ENCODE results near the gene FER.
A peak's percentile ranks its signal among the peaks of the same experiment; 100 is the strongest.

The FER gene

DNA sequence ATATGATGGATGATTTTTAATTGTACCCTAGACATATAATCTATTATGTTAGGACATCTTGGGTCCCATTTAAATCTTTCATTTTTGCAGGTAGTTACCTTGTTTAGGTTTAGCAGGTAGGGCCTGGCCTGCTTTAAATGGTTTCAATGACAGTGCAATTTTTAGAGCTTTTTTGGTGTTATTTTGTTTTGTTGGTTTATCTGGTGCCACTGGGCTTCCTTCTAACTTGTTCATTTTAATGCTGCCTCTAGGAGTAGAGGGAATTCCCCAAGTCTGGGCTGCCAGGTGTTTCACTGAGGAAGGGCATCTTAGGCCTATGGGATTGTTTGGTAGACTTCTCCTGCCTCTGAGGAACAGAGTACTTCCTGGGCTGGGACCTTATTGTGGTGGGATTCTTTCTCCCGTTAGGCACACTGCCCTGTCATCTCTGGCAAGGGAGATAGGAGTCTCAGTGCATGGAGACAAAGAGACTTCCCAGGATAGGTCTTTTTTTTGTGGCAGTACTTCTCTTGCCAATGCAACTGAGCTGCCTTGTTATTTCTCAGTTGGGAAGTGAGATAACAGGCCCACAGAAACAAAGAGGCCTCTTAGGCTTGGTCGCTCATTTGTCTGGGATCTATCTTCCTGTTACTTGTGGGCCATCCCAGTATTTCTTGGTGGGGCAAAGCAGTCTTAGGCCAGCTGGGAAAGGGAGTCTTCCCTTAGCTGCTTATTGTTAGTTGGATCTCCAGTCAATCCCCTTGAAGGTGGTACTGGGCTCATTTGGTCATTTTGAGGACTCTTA is 282.9 kb downstream of the FER start:
- no peak overlapping the region for H3K4ac ChIP-seq (ENCODE audit: low read depth, low read length)
- no peaks in the 10 kb centered on the region for H3K79me1 ChIP-seq (ENCODE audit: low read length)
- no peaks in the 10 kb centered on the region for H3K36me3 ChIP-seq (ENCODE audit: control insufficient read depth, insufficient read depth, low read length)
- WGBS (ENCODE audit: extremely low coverage, insufficient coverage, low lambda C conversion rate) = no CpG with 5 or more reads among the region's 2 CpGs
- no peak overlapping the region for H3K9ac ChIP-seq (ENCODE audit: low read length)
- DNase-seq = peak; percentile 73
- H3K79me2 ChIP-seq (ENCODE audit: control insufficient read depth, insufficient read depth, low read length) = no peaks in the 10 kb centered on the region
- H3K4me1 ChIP-seq (ENCODE audit: control insufficient read depth, low read depth, low read length) = peaks cover 4% of the 10 kb centered on the region
- H2AK5ac ChIP-seq (ENCODE audit: low read length) = no peak overlapping the region
- H3K4me3 ChIP-seq (ENCODE audit: low read length) = no peak overlapping the region
- peak overlapping the region; percentile 55 for H3K27ac ChIP-seq (ENCODE audit: low read depth, low read length)
- H3K4me2 ChIP-seq (ENCODE audit: low read length) = no peak overlapping the region
- peak overlapping the region; percentile 79 for H3K18ac ChIP-seq (ENCODE audit: low read length)
- H3K23ac ChIP-seq (ENCODE audit: low read length) = peak overlapping the region; percentile 50
- H2BK15ac ChIP-seq (replicated peaks; ENCODE audit: low read depth) = no peak overlapping the region
- no peak overlapping the region for H2BK5ac ChIP-seq (ENCODE audit: low read length)
- H2BK120ac ChIP-seq (ENCODE audit: low read depth, low read length) = no peak overlapping the region
- no peak overlapping the region for H4K5ac ChIP-seq (ENCODE audit: low read length)
- no peaks in the 10 kb centered on the region for H3K27me3 ChIP-seq (ENCODE audit: insufficient read depth, low read length, poor library complexity)
- no peak overlapping the region for H4K8ac ChIP-seq (ENCODE audit: low read depth, low read length)
- H3K56ac ChIP-seq (ENCODE audit: low read length) = no peak overlapping the region

DNA sequence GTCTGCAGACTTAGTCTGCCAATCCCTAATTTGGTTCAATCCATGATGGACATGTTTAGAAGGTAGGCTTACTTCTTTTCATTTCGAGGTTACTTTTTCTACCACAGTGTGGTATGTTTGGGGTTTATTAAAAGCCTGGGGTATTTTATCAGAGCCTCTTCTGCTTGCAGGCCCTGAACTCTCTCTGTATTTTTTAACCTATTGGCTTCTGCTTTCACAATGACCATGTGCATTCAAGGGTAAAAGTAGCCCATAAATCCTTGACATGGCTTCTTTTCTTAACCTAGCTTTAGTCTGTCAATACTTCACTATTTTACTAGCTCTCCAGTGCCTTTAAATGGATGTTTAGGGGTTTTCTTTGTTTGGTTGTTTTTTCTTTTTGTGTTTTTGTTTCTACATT is 286.6 kb downstream of the FER start:
- no peak overlapping the region for H2AK5ac ChIP-seq (ENCODE audit: low read length)
- no peak overlapping the region for H3K4me2 ChIP-seq (ENCODE audit: low read length)
- no peak overlapping the region for H4K5ac ChIP-seq (ENCODE audit: low read length)
- H3K36me3 ChIP-seq (ENCODE audit: control insufficient read depth, insufficient read depth, low read length) = no peaks in the 10 kb centered on the region
- H3K4ac ChIP-seq (ENCODE audit: low read depth, low read length) = no peak overlapping the region
- H3K79me2 ChIP-seq (ENCODE audit: control insufficient read depth, insufficient read depth, low read length) = no peaks in the 10 kb centered on the region
- H2BK15ac ChIP-seq (replicated peaks; ENCODE audit: low read depth) = no peak overlapping the region
- DNase-seq = no peak
- no peak overlapping the region for H3K4me3 ChIP-seq (ENCODE audit: low read length)
- no peak overlapping the region for H2BK5ac ChIP-seq (ENCODE audit: low read length)
- H4K8ac ChIP-seq (ENCODE audit: low read depth, low read length) = no peak overlapping the region
- H3K79me1 ChIP-seq (ENCODE audit: low read length) = no peaks in the 10 kb centered on the region
- no CpG with 5 or more reads among the region's 1 CpG for WGBS (ENCODE audit: extremely low coverage, insufficient coverage, low lambda C conversion rate)
- H3K18ac ChIP-seq (ENCODE audit: low read length) = no peak overlapping the region
- no peak overlapping the region for H3K9ac ChIP-seq (ENCODE audit: low read length)
- H3K4me1 ChIP-seq (ENCODE audit: control insufficient read depth, low read depth, low read length) = peaks cover 4% of the 10 kb centered on the region
- H3K27me3 ChIP-seq (ENCODE audit: insufficient read depth, low read length, poor library complexity) = no peaks in the 10 kb centered on the region
- H3K27ac ChIP-seq (ENCODE audit: low read depth, low read length) = no peak overlapping the region
- H2BK120ac ChIP-seq (ENCODE audit: low read depth, low read length) = no peak overlapping the region
- no peak overlapping the region for H3K23ac ChIP-seq (ENCODE audit: low read length)
- no peak overlapping the region for H3K56ac ChIP-seq (ENCODE audit: low read length)

DNA sequence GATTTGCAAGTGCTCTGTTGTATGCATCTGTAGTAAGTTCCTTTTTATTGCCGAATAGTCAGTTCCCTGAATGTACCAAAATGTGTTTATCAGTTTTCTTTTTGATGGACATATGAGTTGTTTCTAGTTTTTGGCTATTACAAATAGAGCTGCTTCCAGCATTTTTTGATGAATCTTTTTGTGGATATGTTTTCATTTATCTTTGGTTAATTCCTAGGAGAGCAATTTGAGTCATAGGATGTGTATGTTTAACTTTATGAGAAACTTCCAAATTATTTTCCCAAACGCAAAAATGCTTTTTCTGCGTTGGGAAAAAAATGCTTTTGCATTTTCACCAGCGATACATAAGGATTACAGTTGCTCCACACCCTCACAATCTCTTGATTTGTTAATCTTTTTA is 287.7 kb downstream of the FER start:
- H3K9ac ChIP-seq (ENCODE audit: low read length) = no peak overlapping the region
- no peak overlapping the region for H2BK5ac ChIP-seq (ENCODE audit: low read length)
- H3K4me3 ChIP-seq (ENCODE audit: low read length) = no peak overlapping the region
- no peak overlapping the region for H2BK120ac ChIP-seq (ENCODE audit: low read depth, low read length)
- H3K36me3 ChIP-seq (ENCODE audit: control insufficient read depth, insufficient read depth, low read length) = no peaks in the 10 kb centered on the region
- H3K27me3 ChIP-seq (ENCODE audit: insufficient read depth, low read length, poor library complexity) = no peaks in the 10 kb centered on the region
- H3K79me1 ChIP-seq (ENCODE audit: low read length) = no peaks in the 10 kb centered on the region
- DNase-seq = no peak
- no peak overlapping the region for H3K27ac ChIP-seq (ENCODE audit: low read depth, low read length)
- WGBS (ENCODE audit: extremely low coverage, insufficient coverage, low lambda C conversion rate) = no CpG with 5 or more reads among the region's 4 CpGs
- no peak overlapping the region for H3K18ac ChIP-seq (ENCODE audit: low read length)
- no peak overlapping the region for H3K23ac ChIP-seq (ENCODE audit: low read length)
- H2BK15ac ChIP-seq (replicated peaks; ENCODE audit: low read depth) = no peak overlapping the region
- H4K5ac ChIP-seq (ENCODE audit: low read length) = no peak overlapping the region
- peaks cover 3% of the 10 kb centered on the region for H3K4me1 ChIP-seq (ENCODE audit: control insufficient read depth, low read depth, low read length)
- no peak overlapping the region for H2AK5ac ChIP-seq (ENCODE audit: low read length)
- H4K8ac ChIP-seq (ENCODE audit: low read depth, low read length) = no peak overlapping the region
- H3K4me2 ChIP-seq (ENCODE audit: low read length) = no peak overlapping the region
- H3K4ac ChIP-seq (ENCODE audit: low read depth, low read length) = no peak overlapping the region
- H3K56ac ChIP-seq (ENCODE audit: low read length) = no peak overlapping the region
- H3K79me2 ChIP-seq (ENCODE audit: control insufficient read depth, insufficient read depth, low read length) = no peaks in the 10 kb centered on the region

DNA sequence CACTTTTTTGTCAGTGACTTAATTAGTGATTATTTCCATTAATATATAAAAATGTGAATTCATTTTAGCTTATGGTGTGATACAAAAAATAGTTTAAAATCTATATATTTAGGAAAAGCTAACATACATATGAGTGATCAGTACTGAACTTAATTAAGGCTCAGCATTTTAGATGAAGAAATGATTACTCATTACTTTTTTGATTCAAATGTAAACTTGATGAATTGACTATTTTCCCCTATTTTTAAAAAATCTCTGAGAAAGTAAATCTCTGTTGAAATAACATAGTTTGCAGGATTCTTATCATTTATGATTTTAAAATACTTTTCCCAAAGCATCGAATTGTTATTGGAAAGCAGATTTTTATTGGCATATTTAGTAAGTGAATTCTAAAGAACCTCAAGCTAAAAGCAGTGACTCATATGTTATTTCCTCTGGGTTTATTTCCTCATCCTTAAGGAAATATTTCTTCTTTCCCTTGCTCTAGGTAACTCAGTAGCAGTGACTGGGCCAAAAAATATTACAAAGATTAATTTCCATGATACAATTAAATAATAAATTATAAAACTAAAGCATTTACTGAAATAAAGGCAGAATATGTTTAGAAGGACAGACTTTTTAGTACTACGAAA is 290.6 kb downstream of the FER start:
- Histone ChIP-seq H3K79me1 (ENCODE audit: low read length) (no peaks in the 10 kb centered on the region), H3K4me1 (ENCODE audit: control insufficient read depth, low read depth, low read length) (no peaks in the 10 kb centered on the region), H3K4me2 (ENCODE audit: low read length) (no peak overlapping the region), H3K18ac (ENCODE audit: low read length) (no peak overlapping the region), H4K5ac (ENCODE audit: low read length) (no peak overlapping the region), H3K4ac (ENCODE audit: low read depth, low read length) (no peak overlapping the region), H2BK5ac (ENCODE audit: low read length) (no peak overlapping the region), H2BK120ac (ENCODE audit: low read depth, low read length) (no peak overlapping the region), H3K9ac (ENCODE audit: low read length) (no peak overlapping the region), H3K79me2 (ENCODE audit: control insufficient read depth, insufficient read depth, low read length) (no peaks in the 10 kb centered on the region), H4K8ac (ENCODE audit: low read depth, low read length) (no peak overlapping the region), H3K27me3 (ENCODE audit: insufficient read depth, low read length, poor library complexity) (no peaks in the 10 kb centered on the region), H3K4me3 (ENCODE audit: low read length) (no peak overlapping the region), H2AK5ac (ENCODE audit: low read length) (no peak overlapping the region), H2BK15ac (replicated peaks; ENCODE audit: low read depth) (no peak overlapping the region), H3K56ac (ENCODE audit: low read length) (no peak overlapping the region), H3K36me3 (ENCODE audit: control insufficient read depth, insufficient read depth, low read length) (no peaks in the 10 kb centered on the region), H3K23ac (ENCODE audit: low read length) (no peak overlapping the region), H3K27ac (ENCODE audit: low read depth, low read length) (no peak overlapping the region)
- no peak for DNase-seq
- 100% methylated on average over 1 of the region's 2 CpGs for WGBS (ENCODE audit: extremely low coverage, insufficient coverage, low lambda C conversion rate)

DNA sequence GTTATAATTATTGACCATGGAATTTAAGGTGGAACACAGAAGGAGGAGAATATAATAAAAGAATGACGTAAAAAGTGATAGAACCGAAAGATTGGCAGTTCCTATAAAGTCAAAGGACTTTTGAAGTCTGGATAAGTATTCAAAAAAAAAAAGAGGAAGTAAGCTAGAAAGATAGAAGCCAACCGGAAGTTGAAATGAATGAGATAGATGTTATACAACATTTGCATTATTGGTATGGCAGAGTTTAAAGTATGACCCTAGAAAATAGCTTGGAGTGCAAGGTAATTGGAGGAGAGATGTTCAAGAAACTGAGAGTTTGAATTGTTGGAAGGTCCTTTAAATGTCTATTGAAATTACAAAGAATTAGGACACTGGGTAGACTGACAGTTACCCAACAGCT is 293.6 kb downstream of the FER start:
- no peaks in the 10 kb centered on the region for H3K79me2 ChIP-seq (ENCODE audit: control insufficient read depth, insufficient read depth, low read length)
- H3K9ac ChIP-seq (ENCODE audit: low read length) = no peak overlapping the region
- no peak overlapping the region for H2BK5ac ChIP-seq (ENCODE audit: low read length)
- no peaks in the 10 kb centered on the region for H3K27me3 ChIP-seq (ENCODE audit: insufficient read depth, low read length, poor library complexity)
- no peak overlapping the region for H4K5ac ChIP-seq (ENCODE audit: low read length)
- no peak overlapping the region for H3K18ac ChIP-seq (ENCODE audit: low read length)
- H4K8ac ChIP-seq (ENCODE audit: low read depth, low read length) = no peak overlapping the region
- no peak overlapping the region for H3K4me3 ChIP-seq (ENCODE audit: low read length)
- no peak overlapping the region for H2BK15ac ChIP-seq (replicated peaks; ENCODE audit: low read depth)
- H3K36me3 ChIP-seq (ENCODE audit: control insufficient read depth, insufficient read depth, low read length) = no peaks in the 10 kb centered on the region
- no peaks in the 10 kb centered on the region for H3K79me1 ChIP-seq (ENCODE audit: low read length)
- H3K23ac ChIP-seq (ENCODE audit: low read length) = no peak overlapping the region
- no peak overlapping the region for H3K56ac ChIP-seq (ENCODE audit: low read length)
- H2AK5ac ChIP-seq (ENCODE audit: low read length) = no peak overlapping the region
- no peak overlapping the region for H3K4ac ChIP-seq (ENCODE audit: low read depth, low read length)
- no peak overlapping the region for H3K4me2 ChIP-seq (ENCODE audit: low read length)
- H3K4me1 ChIP-seq (ENCODE audit: control insufficient read depth, low read depth, low read length) = no peaks in the 10 kb centered on the region
- H3K27ac ChIP-seq (ENCODE audit: low read depth, low read length) = no peak overlapping the region
- 100% methylated on average over 1 of the region's 3 CpGs for WGBS (ENCODE audit: extremely low coverage, insufficient coverage, low lambda C conversion rate)
- no peak overlapping the region for H2BK120ac ChIP-seq (ENCODE audit: low read depth, low read length)
- no peak for DNase-seq

Data from mesendoderm (in vitro differentiated cells).